ENCODE data around the gene STK32B.

STK32B gene

GRCh38 chr4:5125321-5125720 lies 74.0 kb downstream of the STK32B start:
- DNase-seq (ENCODE audit: low spot score): no peak

- no peak for DNase-seq (ENCODE audit: low spot score)
Measured at GRCh38 chr4:5126231-5126630, 75.0 kb downstream of the STK32B start.

- DNase-seq (ENCODE audit: low spot score): no peak
Measured at GRCh38 chr4:5126857-5127256, 75.6 kb downstream of the STK32B start.

- DNase-seq (ENCODE audit: low spot score): no peak
Measured at GRCh38 chr4:5127556-5127955, 76.3 kb downstream of the STK32B start.

GRCh38 chr4:5128569-5128968 lies 77.3 kb downstream of the STK32B start:
- no peak for DNase-seq (ENCODE audit: low spot score)

GRCh38 chr4:5133201-5133600 lies 81.9 kb downstream of the STK32B start:
- DNase-seq (ENCODE audit: low spot score): no peak

- no peak for DNase-seq (ENCODE audit: low spot score)
Measured at GRCh38 chr4:5133933-5134594, 82.8 kb downstream of the STK32B start.

GRCh38 chr4:5134620-5135019 lies 83.3 kb downstream of the STK32B start:
- DNase-seq (ENCODE audit: low spot score): no peak

GRCh38 chr4:5137226-5137625 lies 85.9 kb downstream of the STK32B start:
- DNase-seq (ENCODE audit: low spot score): no peak

GRCh38 chr4:5137927-5138326 lies 86.6 kb downstream of the STK32B start:
- DNase-seq (ENCODE audit: low spot score): no peak

GRCh38 chr4:5138389-5138788 lies 87.1 kb downstream of the STK32B start:
- no peak for DNase-seq (ENCODE audit: low spot score)

GRCh38 chr4:5139141-5139540 lies 87.9 kb downstream of the STK32B start:
- no peak for DNase-seq (ENCODE audit: low spot score)

GRCh38 chr4:5141802-5142201 lies 90.5 kb downstream of the STK32B start:
- DNase-seq (ENCODE audit: low spot score): no peak

GRCh38 chr4:5142726-5143125 lies 91.4 kb downstream of the STK32B start:
- DNase-seq (ENCODE audit: low spot score): no peak

GRCh38 chr4:5143306-5143861 lies 92.1 kb downstream of the STK32B start:
- no peak for DNase-seq (ENCODE audit: low spot score)

- no peak for DNase-seq (ENCODE audit: low spot score)
Measured at GRCh38 chr4:5143940-5144339, 92.7 kb downstream of the STK32B start.

GRCh38 chr4:5144384-5144783 lies 93.1 kb downstream of the STK32B start:
- no peak for DNase-seq (ENCODE audit: low spot score)

GRCh38 chr4:5146248-5146647 lies 95.0 kb downstream of the STK32B start:
- DNase-seq (ENCODE audit: low spot score): no peak

- no peak for DNase-seq (ENCODE audit: low spot score)
Measured at GRCh38 chr4:5152521-5152920, 101.2 kb downstream of the STK32B start.

GRCh38 chr4:5156682-5157081 lies 105.4 kb downstream of the STK32B start:
- no peak for DNase-seq (ENCODE audit: low spot score)

GRCh38 chr4:5157791-5158770 lies 106.8 kb downstream of the STK32B start:
- DNase-seq (ENCODE audit: low spot score): no peak

- no peak for DNase-seq (ENCODE audit: low spot score)
Measured at GRCh38 chr4:5158825-5159224, 107.5 kb downstream of the STK32B start.

- DNase-seq (ENCODE audit: low spot score): no peak
Measured at GRCh38 chr4:5160668-5161067, 109.4 kb downstream of the STK32B start.

Measured in germinal center (tissue), 1 donor.